GM12801 (cell line): ENCODE data around the gene DTX2.

Experiments
- CTCF ChIP-seq: IDR thresholded peaks from one replicate; pipeline ENCODE4 v1.5.1; 2011; ENCODE audit warnings: control low read depth; ENCODE audit not compliant: insufficient read length; ENCODE audit errors: extremely low read depth

DTX2 gene

GRCh38 chr7:76428149-76428823 is 33.2 kb upstream of the DTX2 start:
- no peak for TF ChIP-seq CTCF

- TF ChIP-seq CTCF: no peak
Observed at GRCh38 chr7:76428868-76429805, 32.4 kb upstream of the DTX2 start.

DNA sequence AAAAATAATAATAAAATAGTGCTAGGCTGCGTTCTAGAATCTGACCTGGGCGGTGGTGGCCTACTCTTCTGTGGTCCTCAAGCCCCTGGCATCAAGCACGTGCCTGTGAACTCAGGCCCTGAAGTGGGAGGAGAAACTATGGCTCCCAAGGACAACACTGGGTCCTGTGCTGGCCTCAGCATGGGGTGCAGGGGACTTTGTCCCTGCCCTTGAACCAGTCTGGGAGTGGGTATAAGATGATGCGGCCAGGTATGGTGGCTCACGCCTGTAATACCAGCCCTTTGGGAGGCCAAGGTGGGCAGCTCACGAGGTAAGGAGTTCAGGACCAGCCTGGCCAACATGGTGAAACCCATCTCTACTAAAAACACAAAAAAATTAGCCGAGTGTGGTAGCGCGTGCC is 31.3 kb upstream of the DTX2 start:
- TF ChIP-seq CTCF: no peak

DNA sequence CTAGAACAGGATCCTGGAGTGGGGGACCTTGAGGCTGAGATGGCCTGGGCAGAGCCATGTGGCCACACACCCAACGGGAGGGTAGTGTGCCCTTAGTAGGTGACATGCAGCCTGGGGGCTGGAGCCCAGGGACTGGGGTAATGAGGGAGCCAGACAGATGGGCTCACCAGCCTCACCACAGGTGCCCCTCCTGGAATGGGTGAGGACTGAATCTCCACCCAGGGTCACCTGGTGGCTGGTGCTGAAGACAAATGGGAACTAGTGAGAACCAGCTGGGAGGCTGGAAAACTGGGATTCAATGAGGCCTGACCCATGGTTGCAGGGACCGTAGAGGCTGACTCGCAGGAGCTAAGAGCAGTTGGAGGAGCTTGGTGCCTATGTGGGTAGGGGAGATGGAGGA is 30.7 kb upstream of the DTX2 start:
- no peak for TF ChIP-seq CTCF

GRCh38 chr7:76505168-76506080 is 43.9 kb downstream of the DTX2 start:
- TF ChIP-seq CTCF: no peak

DNA sequence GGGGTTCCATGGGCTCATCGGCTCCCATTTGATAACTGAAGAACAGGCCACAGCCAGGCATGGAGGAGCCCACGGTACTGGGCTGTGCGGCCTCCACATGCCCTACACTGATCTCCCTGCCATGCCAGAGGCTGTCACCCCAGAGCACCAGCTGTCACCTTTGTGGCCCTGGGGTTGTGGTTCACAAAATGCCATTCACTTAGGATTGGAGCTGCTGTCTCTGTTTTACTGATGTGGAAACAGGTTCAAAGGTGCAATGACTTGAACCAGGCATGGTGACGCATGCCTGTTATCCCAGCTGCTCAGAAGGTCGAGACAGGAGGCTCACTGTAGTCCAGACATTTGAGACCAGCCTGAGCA is 44.6 kb downstream of the DTX2 start:
- no peak for TF ChIP-seq CTCF
